Left ventricle myocardium inferior (tissue), 1 donor: ENCODE results near the gene RABL3. TPM values are rescaled to one million over a fixed set of nuclear protein-coding genes. Genes with fewer than 3 reads are reported as not detected.

Source experiments
- DNase-seq: peaks from one replicate; pipeline ENCODE4 v3.0.0-alpha.2; 2020
- H3K27ac ChIP-seq: fragments of 200-600 bp; replicated peaks from 2 replicates; pipeline ENCODE4 v1.8.0; 2021
- H3K27me3 ChIP-seq: fragments of 200-600 bp; 2 replicates; pipeline ENCODE4 v1.8.0; 2021; ENCODE audit warnings: low read depth
- H3K36me3 ChIP-seq: fragments of 200-600 bp; 2 replicates; pipeline ENCODE4 v1.8.0; 2021
- H3K4me1 ChIP-seq: fragments of 200-600 bp; 2 replicates; pipeline ENCODE4 v1.8.0; 2021
- H3K4me3 ChIP-seq: fragments of 200-600 bp; 2 replicates; pipeline ENCODE4 v1.8.0; 2021; ENCODE audit warnings: mild to moderate bottlenecking, moderate library complexity
- H3K9me3 ChIP-seq: fragments of 200-600 bp; replicated peaks from 2 replicates; pipeline ENCODE4 v1.8.0; 2021
- CTCF ChIP-seq: fragments of 200-600 bp; IDR thresholded peaks from 2 replicates; pipeline ENCODE4 v1.8.0; 2021; ENCODE audit warnings: antibody characterized with exemption, mild to moderate bottlenecking, borderline replicate concordance
- intact Hi-C: fragments of 100-400 bp; cut with micrococcal nuclease; formaldehyde crosslinking; loops from one replicate; pipeline ENCODE4 v1.11.0; 2022
- total RNA-seq: library from RNA; stranded (reverse); fragmentation: NEBNext Ultra II Directional; extraction: Animal tissue kit (Norgen Biotek cat#: 25700); gene quantifications from one replicate; pipeline ENCODE4 v1.2.1, GENCODE V29; 2021
- donor health status: DM: no; HTN: yes; CAD: no; lungs with severe emphysema.

RABL3 gene
- total RNA-seq, 1 donor from 2014 or later = 19.7 TPM

GRCh38 chr3:120682095-120682681 lies 60.1 kb downstream of the RABL3 start, which contains the start of gene HGD:
Gene HGD (minus strand): TSS chr3:120682239. CDS start chr3:120682111, 128 bp downstream.
- Histone ChIP-seq H3K27ac (no peak within 1 kb of the TSS), H3K27me3 (no peaks in the 10 kb centered on the region), H3K36me3 (no peaks in the 10 kb centered on the region), H3K4me1 (peaks cover 14% of the 10 kb centered on the region), H3K4me3 (no peak within 1 kb of the TSS), H3K9me3 (no peaks in the 10 kb centered on the region)
- TF ChIP-seq CTCF = no peak
- intact Hi-C loops = no loop called here
- DNase-seq = no peak

DNA sequence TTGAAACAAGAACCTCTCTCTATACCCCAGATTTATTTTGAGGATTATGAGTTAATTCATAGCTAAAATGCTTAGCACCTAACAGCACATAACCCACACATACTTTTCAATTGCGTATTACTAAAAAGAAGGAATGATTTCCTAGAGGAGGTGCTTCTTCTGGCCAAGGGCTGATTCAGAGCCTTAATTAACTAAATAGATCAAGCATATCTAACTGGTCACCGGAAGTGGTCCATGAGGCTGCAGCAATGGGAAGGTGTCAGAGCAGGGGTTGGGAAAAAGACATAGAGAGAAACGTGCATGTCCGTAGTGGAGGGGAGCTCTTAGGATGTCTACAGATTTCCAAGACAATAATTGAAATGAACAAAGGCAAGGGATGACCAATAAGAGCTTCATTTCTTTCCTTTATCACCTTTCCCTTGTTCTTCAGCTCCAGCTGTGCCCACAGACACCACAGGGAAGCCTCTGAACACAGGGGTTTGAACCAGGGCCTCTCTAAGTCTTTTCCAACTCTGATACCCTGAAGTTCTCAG lies 60.7 kb downstream of the RABL3 start:
- H3K27ac ChIP-seq = no peak overlapping the region
- H3K4me1 ChIP-seq = peaks cover 14% of the 10 kb centered on the region
- H3K27me3 ChIP-seq = no peaks in the 10 kb centered on the region
- intact Hi-C loops = no loop called here
- no peak overlapping the region for H3K4me3 ChIP-seq
- no peak for DNase-seq
- no peaks in the 10 kb centered on the region for H3K9me3 ChIP-seq
- TF ChIP-seq CTCF = no peak
- no peaks in the 10 kb centered on the region for H3K36me3 ChIP-seq

GRCh38 chr3:120681018-120681417 lies 61.3 kb downstream of the RABL3 start:
- H3K4me1 ChIP-seq = peaks cover 14% of the 10 kb centered on the region
- intact Hi-C loops = no loop called here
- H3K36me3 ChIP-seq = no peaks in the 10 kb centered on the region
- H3K4me3 ChIP-seq = no peak overlapping the region
- no peaks in the 10 kb centered on the region for H3K27me3 ChIP-seq
- TF ChIP-seq CTCF = no peak
- H3K27ac ChIP-seq = no peak overlapping the region
- DNase-seq = no peak
- no peaks in the 10 kb centered on the region for H3K9me3 ChIP-seq

GRCh38 chr3:120680193-120680894 lies 62.0 kb downstream of the RABL3 start:
- no peaks in the 10 kb centered on the region for H3K27me3 ChIP-seq
- no peaks in the 10 kb centered on the region for H3K9me3 ChIP-seq
- DNase-seq = no peak
- H3K27ac ChIP-seq = no peak overlapping the region
- TF ChIP-seq CTCF = no peak
- peaks cover 14% of the 10 kb centered on the region for H3K4me1 ChIP-seq
- no peak overlapping the region for H3K4me3 ChIP-seq
- no peaks in the 10 kb centered on the region for H3K36me3 ChIP-seq
- intact Hi-C loops = no loop called here

DNA sequence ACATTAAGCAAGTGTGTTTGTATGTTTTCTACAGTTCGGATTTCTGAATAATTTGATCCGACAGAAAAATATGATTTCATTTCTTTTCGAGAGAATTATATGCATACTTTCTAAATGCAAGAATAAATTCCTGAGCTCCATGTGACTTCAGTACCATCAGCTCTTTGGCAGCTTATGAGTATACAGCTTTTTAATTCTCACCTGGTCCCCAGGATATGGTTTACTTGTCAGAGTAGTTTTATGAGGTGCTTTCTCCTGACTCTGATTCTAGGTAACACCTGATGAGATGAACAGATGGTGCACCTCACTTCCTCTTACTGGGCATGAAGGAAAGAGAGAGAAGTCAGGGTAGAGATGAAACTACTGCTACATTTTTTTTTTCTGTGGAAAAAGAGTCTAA lies 63.3 kb downstream of the RABL3 start:
- H3K9me3 ChIP-seq = no peaks in the 10 kb centered on the region
- H3K27ac ChIP-seq = peak overlapping the region; percentile 22
- intact Hi-C loops = no loop called here
- no peak overlapping the region for H3K4me3 ChIP-seq
- no peak for TF ChIP-seq CTCF
- no peaks in the 10 kb centered on the region for H3K36me3 ChIP-seq
- no peaks in the 10 kb centered on the region for H3K27me3 ChIP-seq
- peaks cover 14% of the 10 kb centered on the region for H3K4me1 ChIP-seq
- DNase-seq = no peak
